ENCODE data around the gene SMG6. TPM values are rescaled to one million over a fixed set of nuclear protein-coding genes. Genes with fewer than 3 reads are reported as not detected.

The SMG6 gene
- total and polyA plus RNA-seq, 2 donors (not counting 3 experiments of a cell fraction or from before 2014, with no cell fraction given), result 40.1 to 42.2 TPM

GRCh38 chr17:2158396-2158780 is 145.2 kb downstream of the SMG6 start:
- peaks cover 3 to 5% of the 10 kb centered on the region in 2 experiments for H3K36me3 ChIP-seq (ENCODE audit: control insufficient read depth in 2 of 2, extremely low read depth in 1 of 2, insufficient read depth in 2 of 2, low read length in 2 of 2)
- no peak overlapping the region for H2AFZ ChIP-seq (ENCODE audit: low read depth, low read length)
- DNase-seq (ENCODE audit: low read depth, low spot score), result no peak
- no peaks in the 10 kb centered on the region for H3K27me3 ChIP-seq (ENCODE audit: control insufficient read depth in 2 of 2, insufficient read depth in 2 of 2, low read length in 2 of 2)
- no TSS peak for BruUV-seq (replicated peaks)
- no peaks in the 10 kb centered on the region for H3K9me1 ChIP-seq (replicated peaks; ENCODE audit: control insufficient read depth, extremely low read depth, insufficient read depth, low read length)
- no peak overlapping the region for H3K9ac ChIP-seq (replicated peaks; ENCODE audit: extremely low read depth, insufficient read depth, low read length)
- no peak overlapping the region for H3K27ac ChIP-seq (ENCODE audit: insufficient read depth, low read depth, low read length)
- FAIRE-seq, result no peak
- ChIA-PET CTCF (interaction anchor here (1.5 kb wide), 1 partner anchor 13 kb away, joined by 5 read pairs; no protein-coding TSS in a partner anchor), POLR2A (no interaction called here)
- intact Hi-C loops (cut with micrococcal nuclease) (no loop called here), dilution Hi-C loops (cut with MboI; ENCODE audit: extremely low pct_ligation_motif_present, low sequenced_read_pairs) (no loop called here)
- no peaks in the 10 kb centered on the region for H4K20me1 ChIP-seq (replicated peaks; ENCODE audit: control insufficient read depth, extremely low read depth, insufficient read depth, low read length)
- TF ChIP-seq FOS (IDR thresholded peaks at IDR 0.05; ENCODE audit: borderline replicate concordance, insufficient read depth, low read length) (no peak), JUN (IDR thresholded peaks at IDR 0.05; ENCODE audit: borderline replicate concordance, insufficient read depth, insufficient read length, low read depth) (no peak), EZH2 (IDR thresholded peaks at IDR 0.05; ENCODE audit: borderline replicate concordance, low read depth, low read length, severe bottlenecking) (no peak), POLR2A (IDR thresholded peaks at IDR 0.05; ENCODE audit: low read depth, low read length) (no peak), POLR2AphosphoS5 (IDR thresholded peaks at IDR 0.05; ENCODE audit: insufficient read depth, low read depth, low read length) (no peak), GATA2 (IDR thresholded peaks at IDR 0.05; ENCODE audit: insufficient read depth, insufficient read length, low read depth, low read length) (no peak), CTCF (IDR thresholded peaks at IDR 0.05; ENCODE audit: extremely low read depth in 1 of 2, insufficient read depth in 1 of 2, low read depth in 1 of 2, low read length in 2 of 2) (no peak), MYC (IDR thresholded peaks at IDR 0.05; ENCODE audit: low read depth, low read length) (no peak)
- TF ChIP-seq, protein P1, sequence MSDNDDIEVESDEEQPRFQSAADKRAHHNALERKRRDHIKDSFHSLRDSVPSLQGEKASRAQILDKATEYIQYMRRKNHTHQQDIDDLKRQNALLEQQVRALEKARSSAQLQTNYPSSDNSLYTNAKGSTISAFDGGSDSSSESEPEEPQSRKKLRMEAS (IDR thresholded peaks at IDR 0.05; ENCODE audit: insufficient read depth, insufficient read length), result no peak
- H3K4me3 ChIP-seq (replicated peaks in 1 of 3; ENCODE audit: insufficient read depth in 1 of 3, low read depth in 1 of 3, low read length in 3 of 3), result no peak overlapping the region
- no peaks in the 10 kb centered on the region for H3K4me1 ChIP-seq (ENCODE audit: control insufficient read depth, extremely low read depth, insufficient read depth, low read length)
- H3K79me2 ChIP-seq (ENCODE audit: control insufficient read depth, insufficient read depth, low read length), result no peaks in the 10 kb centered on the region
- no peak overlapping the region for H3K4me2 ChIP-seq (ENCODE audit: insufficient read depth, low read length)
- H3K9me3 ChIP-seq (replicated peaks; ENCODE audit: control insufficient read depth, insufficient read depth, low read length), result no peaks in the 10 kb centered on the region
